ENCODE data around the gene SPARCL1.

The SPARCL1 gene

DNA sequence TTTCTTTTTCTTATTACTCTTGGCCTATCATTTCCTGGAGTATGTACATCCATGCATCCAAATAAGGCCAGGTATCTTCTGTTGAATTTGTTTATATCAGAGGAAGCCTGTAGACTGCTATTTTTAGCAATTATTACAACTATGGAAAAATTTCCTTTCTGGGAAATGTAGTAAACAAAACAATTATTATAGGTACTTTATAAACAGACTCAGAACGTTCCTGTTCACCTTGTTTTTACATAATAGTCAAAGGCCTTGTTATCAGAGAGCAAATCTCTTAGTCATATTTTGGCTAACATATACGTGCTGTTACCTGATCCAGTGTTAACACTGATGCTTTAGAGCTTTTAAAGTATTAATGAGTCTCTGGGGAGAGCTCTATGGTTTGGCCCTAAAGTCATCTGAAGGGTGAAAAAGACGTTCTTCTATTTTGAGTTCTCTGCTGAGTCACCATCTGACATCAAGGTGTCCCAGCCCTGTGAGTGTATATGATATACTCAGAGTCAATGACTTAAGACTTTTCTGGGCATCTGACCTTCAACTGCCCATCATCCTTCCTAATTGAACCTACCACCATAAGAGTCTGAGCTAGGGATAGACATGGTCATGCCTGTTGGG is 7.3 kb downstream of the SPARCL1 start:
- no peaks in the 10 kb centered on the region for H3K9me3 ChIP-seq (replicated peaks; ENCODE audit: insufficient read depth, low read length)
- H3K4me1 ChIP-seq (ENCODE audit: low read length): peaks cover 13% of the 10 kb centered on the region
- no peak overlapping the region for H3K9ac ChIP-seq (ENCODE audit: low read length)
- TF ChIP-seq, protein P1, sequence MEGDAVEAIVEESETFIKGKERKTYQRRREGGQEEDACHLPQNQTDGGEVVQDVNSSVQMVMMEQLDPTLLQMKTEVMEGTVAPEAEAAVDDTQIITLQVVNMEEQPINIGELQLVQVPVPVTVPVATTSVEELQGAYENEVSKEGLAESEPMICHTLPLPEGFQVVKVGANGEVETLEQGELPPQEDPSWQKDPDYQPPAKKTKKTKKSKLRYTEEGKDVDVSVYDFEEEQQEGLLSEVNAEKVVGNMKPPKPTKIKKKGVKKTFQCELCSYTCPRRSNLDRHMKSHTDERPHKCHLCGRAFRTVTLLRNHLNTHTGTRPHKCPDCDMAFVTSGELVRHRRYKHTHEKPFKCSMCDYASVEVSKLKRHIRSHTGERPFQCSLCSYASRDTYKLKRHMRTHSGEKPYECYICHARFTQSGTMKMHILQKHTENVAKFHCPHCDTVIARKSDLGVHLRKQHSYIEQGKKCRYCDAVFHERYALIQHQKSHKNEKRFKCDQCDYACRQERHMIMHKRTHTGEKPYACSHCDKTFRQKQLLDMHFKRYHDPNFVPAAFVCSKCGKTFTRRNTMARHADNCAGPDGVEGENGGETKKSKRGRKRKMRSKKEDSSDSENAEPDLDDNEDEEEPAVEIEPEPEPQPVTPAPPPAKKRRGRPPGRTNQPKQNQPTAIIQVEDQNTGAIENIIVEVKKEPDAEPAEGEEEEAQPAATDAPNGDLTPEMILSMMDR (IDR thresholded peaks at IDR 0.05; ENCODE audit: low read length): no peak
- TF ChIP-seq EZH2 (optimal IDR thresholded peaks at IDR 0.05; ENCODE audit: low read depth, low read length): no peak
- TF ChIP-seq EZH2phosphoT487 (IDR thresholded peaks at IDR 0.05; ENCODE audit: low read length): no peak
- H3K4me2 ChIP-seq (ENCODE audit: low read depth, low read length): peak overlapping the region; percentile 21; the same call in 1 of the 2 replicates
- peak; percentile 40 for DNase-seq
- peak overlapping the region; percentile 51; the same call in 1 of the 2 replicates for H2AFZ ChIP-seq (ENCODE audit: low read length)
- no peaks in the 10 kb centered on the region for H3K79me2 ChIP-seq (ENCODE audit: low read length)
- H3K27ac ChIP-seq (ENCODE audit: low read length): no peak overlapping the region
- no peak overlapping the region for H3K4me3 ChIP-seq (ENCODE audit: low read length)
- H3F3A ChIP-seq (ENCODE audit: insufficient read depth, low read length): no peaks in the 10 kb centered on the region
- no peaks in the 10 kb centered on the region for H3K9me2 ChIP-seq (replicated peaks; ENCODE audit: insufficient read depth, low read length)
- H3K27me3 ChIP-seq (replicated peaks; ENCODE audit: insufficient read depth, low read length): no peaks in the 10 kb centered on the region
- no peaks in the 10 kb centered on the region for H3K36me3 ChIP-seq (replicated peaks; ENCODE audit: insufficient read depth, low read length)
- H4K20me1 ChIP-seq (ENCODE audit: insufficient read depth, low read length): no peaks in the 10 kb centered on the region

DNA sequence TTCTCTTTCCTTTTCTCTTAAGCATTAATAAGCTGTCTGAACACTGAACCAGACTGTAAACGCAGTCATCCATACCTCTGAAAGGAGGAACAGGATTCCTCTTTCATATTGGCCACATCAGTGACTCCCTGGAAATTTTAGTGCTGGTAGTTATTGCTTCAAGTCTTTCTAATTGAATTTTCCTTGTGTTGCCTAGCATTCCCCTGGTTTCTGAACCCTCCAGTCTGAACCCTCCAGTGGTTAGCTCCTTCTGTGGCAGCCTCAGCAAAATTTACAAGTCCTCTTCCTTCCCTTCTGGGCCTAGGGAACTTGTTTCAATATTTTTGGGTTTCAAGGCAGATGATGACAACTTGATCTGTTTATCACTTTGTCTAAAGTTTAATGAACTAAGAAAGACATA is 7.9 kb downstream of the SPARCL1 start:
- H3K9ac ChIP-seq (ENCODE audit: low read length): no peak overlapping the region
- peak overlapping the region; percentile 51 for H2AFZ ChIP-seq (ENCODE audit: low read length)
- H4K20me1 ChIP-seq (ENCODE audit: insufficient read depth, low read length): no peaks in the 10 kb centered on the region
- TF ChIP-seq, protein P1 (IDR thresholded peaks at IDR 0.05; ENCODE audit: low read length): no peak
- TF ChIP-seq EZH2phosphoT487 (IDR thresholded peaks at IDR 0.05; ENCODE audit: low read length) (no peak), EZH2 (optimal IDR thresholded peaks at IDR 0.05; ENCODE audit: low read depth, low read length) (no peak)
- H3K4me1 ChIP-seq (ENCODE audit: low read length): peaks cover 13% of the 10 kb centered on the region
- H3K27me3 ChIP-seq (replicated peaks; ENCODE audit: insufficient read depth, low read length): no peaks in the 10 kb centered on the region
- no peak overlapping the region for H3K4me3 ChIP-seq (ENCODE audit: low read length)
- no peaks in the 10 kb centered on the region for H3K79me2 ChIP-seq (ENCODE audit: low read length)
- no peak for DNase-seq
- H3K4me2 ChIP-seq (ENCODE audit: low read depth, low read length): peak overlapping the region; percentile 21; the same call in 1 of the 2 replicates
- H3K36me3 ChIP-seq (replicated peaks; ENCODE audit: insufficient read depth, low read length): no peaks in the 10 kb centered on the region
- no peak overlapping the region for H3K27ac ChIP-seq (ENCODE audit: low read length)
- H3K9me3 ChIP-seq (replicated peaks; ENCODE audit: insufficient read depth, low read length): no peaks in the 10 kb centered on the region
- no peaks in the 10 kb centered on the region for H3K9me2 ChIP-seq (replicated peaks; ENCODE audit: insufficient read depth, low read length)
- no peaks in the 10 kb centered on the region for H3F3A ChIP-seq (ENCODE audit: insufficient read depth, low read length)

DNA sequence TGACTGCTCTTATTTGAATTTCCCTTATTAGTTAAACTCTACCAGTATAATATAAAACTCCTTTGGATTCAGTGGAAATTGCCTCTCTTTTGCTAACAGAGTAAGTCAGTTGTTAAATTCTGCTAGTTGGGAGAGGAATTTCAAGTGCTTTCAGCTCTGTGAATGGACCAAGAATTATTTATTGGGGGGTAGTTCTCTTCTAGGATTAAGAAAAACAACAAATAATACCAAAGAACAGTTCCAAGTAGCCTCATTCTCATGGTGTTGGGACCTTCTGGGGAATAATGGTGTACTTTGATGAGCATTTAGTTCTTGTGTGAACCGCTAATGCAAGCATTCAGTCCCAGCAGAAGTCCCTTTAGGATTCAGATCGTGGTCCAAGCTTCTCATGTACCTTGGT is 11.6 kb downstream of the SPARCL1 start:
- Histone ChIP-seq H3K79me2 (ENCODE audit: low read length) (no peaks in the 10 kb centered on the region), H3K4me3 (ENCODE audit: low read length) (no peak overlapping the region), H3F3A (ENCODE audit: insufficient read depth, low read length) (no peaks in the 10 kb centered on the region), H2AFZ (ENCODE audit: low read length) (no peak overlapping the region), H3K4me2 (ENCODE audit: low read depth, low read length) (no peak overlapping the region), H3K9me2 (replicated peaks; ENCODE audit: insufficient read depth, low read length) (no peaks in the 10 kb centered on the region), H4K20me1 (ENCODE audit: insufficient read depth, low read length) (no peaks in the 10 kb centered on the region), H3K9ac (ENCODE audit: low read length) (no peak overlapping the region), H3K4me1 (ENCODE audit: low read length) (peaks cover 13% of the 10 kb centered on the region), H3K36me3 (replicated peaks; ENCODE audit: insufficient read depth, low read length) (no peaks in the 10 kb centered on the region), H3K27ac (ENCODE audit: low read length) (no peak overlapping the region), H3K9me3 (replicated peaks; ENCODE audit: insufficient read depth, low read length) (no peaks in the 10 kb centered on the region), H3K27me3 (replicated peaks; ENCODE audit: insufficient read depth, low read length) (no peaks in the 10 kb centered on the region)
- TF ChIP-seq EZH2phosphoT487 (IDR thresholded peaks at IDR 0.05; ENCODE audit: low read length): no peak
- TF ChIP-seq EZH2 (optimal IDR thresholded peaks at IDR 0.05; ENCODE audit: low read depth, low read length): no peak
- TF ChIP-seq, protein P1 (IDR thresholded peaks at IDR 0.05; ENCODE audit: low read length): no peak
- DNase-seq: no peak

Measured in MM.1S (cell line).